Measurements from ENCODE around the gene DLG2.

DLG2 gene

DNA sequence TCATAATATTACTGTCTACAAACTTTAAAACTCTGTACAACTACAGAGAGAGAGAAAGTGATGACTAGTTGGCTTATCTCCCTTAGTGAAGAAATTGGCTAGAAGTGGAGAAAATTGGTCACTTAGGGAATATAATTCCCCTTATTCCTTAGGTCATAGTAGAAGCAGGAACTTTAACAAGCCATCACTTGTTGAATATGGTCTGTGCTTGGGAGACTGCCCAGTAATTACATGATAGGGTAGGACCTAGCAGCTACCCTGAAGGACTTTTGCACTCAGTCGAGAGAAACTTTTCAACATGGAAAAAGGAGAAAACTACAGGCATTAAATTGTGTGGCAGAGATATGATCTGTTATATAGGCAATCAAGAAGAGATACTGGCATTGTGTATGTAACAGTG, 1764.5 kb downstream of the DLG2 start:
- DNase-seq (ENCODE audit: low read depth, low spot score): no peak

DNA sequence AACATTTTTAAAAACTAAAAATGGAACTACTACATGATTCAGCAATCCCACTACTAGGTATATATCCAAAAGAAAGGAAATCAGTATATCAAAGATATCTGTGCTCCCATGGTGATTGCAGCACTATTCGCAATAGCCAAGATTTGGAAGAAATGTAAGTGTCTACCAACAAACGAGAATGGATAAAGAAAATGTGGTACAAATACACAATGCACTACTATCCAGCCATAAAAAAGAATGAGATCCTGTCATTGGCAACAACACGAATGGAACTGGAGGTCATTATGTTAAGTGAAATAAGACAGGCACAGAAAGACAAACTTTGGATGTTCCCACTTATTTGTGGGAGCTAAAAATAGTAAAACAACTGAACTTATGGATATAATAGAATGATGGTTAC, 1765.1 kb downstream of the DLG2 start:
- no peak for DNase-seq (ENCODE audit: low read depth, low spot score)

DNA sequence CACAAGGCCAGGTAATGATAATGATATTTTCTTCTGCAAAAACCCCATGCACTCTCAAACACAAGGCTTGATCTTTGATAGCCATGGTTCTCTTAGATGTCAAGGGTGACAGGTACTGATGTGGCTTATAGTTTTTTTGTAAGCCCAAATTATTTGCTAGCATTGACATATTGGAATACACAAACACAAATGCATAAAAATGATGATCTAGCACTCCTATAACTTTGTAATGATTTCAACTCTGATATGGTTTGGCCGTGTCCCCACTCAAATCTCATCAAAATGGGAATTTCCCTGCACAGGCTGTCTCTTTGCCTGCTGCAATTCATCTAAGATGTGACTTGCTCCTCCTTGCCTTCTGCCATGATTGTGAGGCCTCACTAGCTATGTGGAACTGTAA, 1768.5 kb downstream of the DLG2 start:
- DNase-seq (ENCODE audit: low read depth, low spot score): no peak

DNA sequence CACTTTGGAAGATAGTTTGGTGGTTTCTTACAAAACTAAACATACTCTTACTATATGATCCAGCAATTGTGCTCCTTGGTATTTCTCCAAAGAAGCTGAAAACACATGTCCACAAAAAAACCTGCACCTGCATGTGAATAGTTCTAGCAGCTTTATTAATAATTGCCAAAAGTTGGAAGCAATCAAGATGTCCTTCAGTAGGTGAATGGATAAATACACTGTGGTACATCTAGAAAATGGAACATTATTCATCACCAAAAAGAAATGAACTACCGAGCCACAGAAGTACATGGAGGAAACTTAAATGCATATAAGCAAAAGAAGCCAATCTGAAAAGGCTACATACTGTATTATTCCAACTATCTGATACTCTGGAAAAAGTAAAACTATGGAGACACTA, 1771.9 kb downstream of the DLG2 start:
- no peak for DNase-seq (ENCODE audit: low read depth, low spot score)

DNA sequence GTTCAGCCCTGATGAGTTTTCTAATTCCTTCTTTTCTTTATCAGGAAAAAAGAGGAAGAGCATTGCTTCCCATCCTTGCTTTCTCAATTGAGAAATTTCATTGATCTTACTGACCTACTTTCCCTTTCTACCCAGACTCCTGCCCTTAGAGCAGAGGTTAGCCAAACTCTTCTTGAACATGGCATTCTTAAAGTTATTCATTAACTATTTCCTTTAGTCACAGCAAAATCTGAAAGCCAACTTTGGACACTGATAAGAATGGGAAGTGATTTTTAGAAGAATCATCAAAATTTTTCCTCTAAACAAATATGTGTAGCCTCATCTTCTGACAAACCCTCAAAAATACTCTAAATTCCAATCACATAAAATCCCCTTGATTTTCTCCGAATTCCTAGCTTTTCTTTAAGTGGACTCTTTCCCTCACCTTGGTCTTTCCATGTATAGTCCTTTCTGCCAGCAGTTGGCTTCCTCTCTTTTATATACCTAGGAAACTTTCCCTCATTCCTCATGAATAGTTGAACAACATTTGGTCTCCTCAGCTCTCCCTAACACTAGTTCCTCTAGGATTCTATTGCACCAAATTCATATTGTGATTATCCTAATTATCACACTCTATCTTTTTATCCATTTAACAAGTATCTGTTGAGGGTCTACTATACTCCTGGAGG, 1774.2 kb downstream of the DLG2 start:
- no peak for DNase-seq (ENCODE audit: low read depth, low spot score)

DNA sequence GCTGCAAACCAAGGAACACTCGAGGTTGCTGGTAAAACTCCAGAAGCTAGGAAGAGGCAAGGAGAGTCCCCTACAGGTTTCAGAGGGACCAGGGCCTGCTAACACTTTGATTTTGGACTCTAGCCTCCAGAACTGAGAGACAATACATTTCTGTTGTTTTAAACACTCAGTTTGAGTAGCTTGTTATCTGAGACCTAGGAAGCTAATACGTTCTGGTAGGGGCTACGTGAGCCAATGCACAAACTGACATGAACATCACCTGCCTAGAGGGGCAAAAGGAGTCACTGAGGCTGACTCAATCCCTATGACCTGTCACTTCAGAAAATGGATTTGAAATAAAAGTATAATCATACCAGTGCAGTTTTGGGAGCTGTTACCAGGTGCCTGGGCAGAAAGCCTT, 1775.1 kb downstream of the DLG2 start:
- DNase-seq (ENCODE audit: low read depth, low spot score): no peak

DNA sequence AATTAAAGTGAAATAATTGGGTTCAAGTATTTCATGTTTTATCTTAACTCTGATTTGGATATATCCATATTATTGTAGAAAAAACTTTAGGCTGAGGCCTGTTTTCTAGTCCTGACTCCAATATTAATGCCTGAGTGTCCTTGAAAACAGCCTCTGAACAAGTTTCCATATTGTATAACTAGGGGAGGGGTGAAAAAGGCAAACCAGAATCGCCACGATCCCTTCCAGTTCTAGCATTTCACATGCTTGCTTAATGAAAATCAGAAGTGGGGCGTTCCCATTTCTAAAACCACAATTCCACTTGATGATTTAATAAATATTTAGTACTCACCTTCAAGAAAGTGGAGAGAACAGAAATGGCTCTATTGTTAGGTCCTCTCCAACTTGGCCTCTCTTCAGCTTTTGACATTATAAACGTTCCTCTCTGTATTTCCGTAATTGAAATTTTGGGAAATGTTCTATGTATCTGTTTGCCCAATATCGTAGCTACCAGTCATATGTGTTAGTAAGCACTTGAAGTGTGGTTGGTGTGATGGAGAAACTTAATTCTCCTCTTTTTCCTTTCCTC, 1779.6 kb downstream of the DLG2 start:
- DNase-seq (ENCODE audit: low read depth, low spot score): no peak

DNA sequence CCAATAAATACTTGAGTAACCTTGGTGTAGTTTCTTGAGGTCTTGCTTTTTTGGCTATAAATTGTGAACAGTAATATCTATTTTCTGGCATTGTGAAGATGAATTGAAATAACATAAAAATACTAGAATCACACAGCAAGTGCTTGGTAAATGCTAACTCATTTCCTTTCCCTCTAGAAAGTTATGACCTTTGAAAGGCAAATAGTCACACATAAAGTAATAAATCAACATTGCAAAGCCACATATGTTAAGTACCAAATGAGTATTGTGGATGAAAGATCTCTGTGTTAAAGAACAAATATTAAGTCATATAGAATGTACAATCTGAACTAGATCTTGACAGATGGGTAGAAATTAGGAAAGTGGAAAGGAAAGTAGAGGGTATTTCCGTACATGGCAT, 1781.3 kb downstream of the DLG2 start:
- no peak for DNase-seq (ENCODE audit: low read depth, low spot score)

DNA sequence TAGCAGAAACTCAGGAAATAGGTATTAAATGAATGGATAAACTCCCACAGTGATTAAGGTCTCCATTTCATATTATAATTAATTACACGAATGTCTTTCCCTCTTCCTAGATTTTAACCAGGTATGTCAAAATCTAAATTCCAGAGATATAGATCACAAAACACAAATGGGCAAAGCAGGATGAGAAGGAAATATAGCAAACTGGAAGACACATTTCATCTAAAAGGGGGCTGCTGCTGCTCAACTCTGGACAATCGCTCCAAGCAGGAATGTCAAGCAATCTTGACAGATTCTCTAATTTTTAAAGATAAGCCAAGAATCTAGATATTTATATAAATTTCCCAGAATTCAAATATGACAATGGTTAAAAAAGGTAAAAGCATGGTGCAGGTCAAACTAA, 1786.8 kb downstream of the DLG2 start:
- no peak for DNase-seq (ENCODE audit: low read depth, low spot score)

DNA sequence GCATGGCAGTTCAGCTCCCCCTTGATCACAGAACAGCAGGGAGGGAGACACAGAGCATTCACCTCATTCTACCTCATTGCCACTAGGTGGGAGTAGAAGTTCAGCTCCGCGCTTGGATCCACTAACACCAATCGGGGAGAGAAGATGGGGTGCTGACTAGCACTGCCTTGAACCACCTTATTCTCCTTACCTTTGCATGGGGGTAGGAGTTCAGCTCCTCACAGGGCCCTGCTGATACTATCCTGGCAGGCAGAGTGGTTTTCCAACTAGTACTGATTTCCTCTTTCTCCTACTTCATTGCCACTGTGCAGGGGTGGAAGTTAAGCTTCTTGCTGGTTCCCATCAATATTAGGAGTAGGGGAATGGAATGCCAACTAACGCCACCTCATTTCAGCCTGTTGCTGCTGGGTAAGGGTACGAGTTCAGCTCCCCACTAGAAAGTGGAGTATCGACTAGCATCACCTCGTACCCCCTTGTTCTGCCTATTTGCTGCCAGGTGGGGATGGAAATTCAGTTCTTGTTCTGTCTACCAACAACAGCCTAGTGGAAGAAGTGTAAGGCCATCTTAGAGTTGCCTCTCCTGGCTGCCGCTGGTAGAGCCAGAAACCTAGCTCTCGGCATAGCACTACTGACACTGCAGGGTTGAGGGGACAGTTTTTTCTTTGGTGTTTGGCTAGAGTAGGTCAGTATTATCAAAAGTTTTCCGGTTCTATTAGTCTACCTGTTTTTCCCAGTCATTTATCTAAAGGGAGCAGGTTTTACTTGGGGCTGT, 1790.1 kb downstream of the DLG2 start:
- DNase-seq (ENCODE audit: low read depth, low spot score): no peak

DNA sequence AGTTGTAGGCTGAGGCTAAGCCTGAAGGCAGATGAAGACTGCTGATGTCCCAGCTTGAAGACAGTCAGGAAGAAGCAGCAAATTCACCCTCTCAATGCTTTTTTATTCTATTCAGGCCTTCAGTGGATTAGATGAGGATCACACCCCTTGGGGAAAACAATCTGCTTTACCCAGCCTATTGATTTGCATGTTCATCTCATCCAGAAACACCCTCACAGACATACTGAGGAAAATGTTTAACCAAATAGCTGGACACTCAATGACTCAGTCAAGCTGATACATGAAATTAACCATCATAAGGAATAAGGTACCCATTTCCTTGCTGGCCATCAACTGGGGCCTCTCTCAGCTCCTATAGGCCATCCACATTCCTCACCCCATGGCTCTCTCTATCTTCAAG, 1791.1 kb downstream of the DLG2 start:
- no peak for DNase-seq (ENCODE audit: low read depth, low spot score)

DNA sequence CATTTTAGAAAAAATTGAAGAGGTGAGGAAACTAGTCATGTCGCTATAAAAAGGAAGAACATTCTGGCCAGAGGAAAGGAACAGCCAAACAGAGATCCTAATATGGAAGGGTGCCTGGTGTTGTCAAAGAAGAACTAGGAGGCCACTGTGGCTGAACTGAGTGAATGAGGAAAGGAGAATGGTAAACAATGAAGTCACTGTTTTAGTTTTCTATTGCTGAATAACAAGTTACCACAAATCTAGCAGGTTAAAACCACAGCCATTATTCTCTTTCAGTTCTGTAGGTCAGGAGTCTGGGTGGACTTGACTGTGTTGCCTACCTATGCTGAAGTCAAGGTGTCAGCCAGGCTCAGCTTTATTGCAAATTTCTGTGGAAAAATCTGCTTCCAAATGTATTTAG, 1791.7 kb downstream of the DLG2 start:
- no peak for DNase-seq (ENCODE audit: low read depth, low spot score)

DNA sequence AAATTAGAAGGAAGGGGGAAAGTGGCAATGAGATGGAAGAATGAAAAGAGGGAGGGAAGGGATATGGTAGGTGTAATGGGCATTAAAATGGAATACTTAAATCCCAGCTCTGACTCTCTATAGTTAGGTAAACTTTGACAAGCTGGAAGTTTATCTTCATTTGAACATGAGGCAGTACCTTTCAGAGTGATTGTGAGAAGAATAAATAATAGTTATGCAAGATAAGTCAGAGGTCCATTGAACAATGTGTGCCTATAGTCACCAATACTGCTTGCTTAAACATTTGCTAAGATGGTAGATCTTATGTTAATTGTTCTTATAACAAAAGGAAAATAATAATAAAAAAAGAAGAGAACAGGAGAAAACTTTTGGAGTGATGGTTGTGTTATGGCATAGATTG, 1795.2 kb downstream of the DLG2 start:
- DNase-seq (ENCODE audit: low read depth, low spot score): no peak

DNA sequence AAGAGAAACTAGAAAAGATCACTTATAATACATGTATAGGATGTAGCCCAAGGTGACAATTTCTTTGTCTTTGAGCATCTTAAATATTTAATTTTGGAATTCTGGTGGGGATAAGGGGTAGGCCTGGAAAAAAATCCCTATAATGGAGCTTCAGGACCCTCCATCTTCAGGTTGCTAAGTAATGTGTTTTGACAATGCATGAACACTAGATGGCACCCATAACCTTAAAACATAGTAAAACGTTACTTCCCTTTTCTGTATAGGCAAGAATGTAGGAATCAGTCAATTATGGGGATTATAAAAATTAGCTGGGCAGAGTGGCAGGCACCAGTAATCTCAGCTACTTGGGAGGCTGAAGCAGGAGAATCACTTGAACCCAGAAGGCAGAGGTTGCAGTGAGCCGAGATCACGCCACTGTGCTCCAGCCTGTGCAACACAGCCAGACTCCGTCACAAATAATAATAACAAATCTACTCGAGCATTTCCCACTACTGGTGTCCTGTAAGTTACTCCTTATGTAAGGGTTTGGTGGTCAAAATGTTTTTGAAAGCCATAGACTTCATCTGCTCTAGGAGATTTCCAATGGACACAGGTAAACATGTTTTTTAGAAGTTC, 1799.1 kb downstream of the DLG2 start:
- peak; percentile 44 for DNase-seq (ENCODE audit: low read depth, low spot score)

DNA sequence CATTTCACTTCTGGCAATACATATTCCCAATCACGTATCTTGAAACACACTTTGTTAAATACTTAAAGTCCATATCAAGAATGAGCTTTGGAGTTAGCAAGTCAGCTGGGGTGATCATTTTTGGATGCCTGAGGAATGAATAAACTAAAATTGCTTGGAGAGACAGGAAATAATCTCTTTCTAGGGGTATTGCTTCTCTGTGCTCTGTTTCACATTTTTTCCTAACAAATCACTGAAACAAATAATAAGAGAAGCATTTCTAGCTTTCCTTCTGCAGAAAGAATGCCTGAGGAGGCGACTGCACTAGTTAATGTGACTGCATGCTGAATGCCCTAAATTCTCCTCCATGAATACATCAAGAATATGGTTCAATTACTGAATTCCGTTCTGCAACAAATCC, 1799.6 kb downstream of the DLG2 start:
- DNase-seq (ENCODE audit: low read depth, low spot score): no peak

DNA sequence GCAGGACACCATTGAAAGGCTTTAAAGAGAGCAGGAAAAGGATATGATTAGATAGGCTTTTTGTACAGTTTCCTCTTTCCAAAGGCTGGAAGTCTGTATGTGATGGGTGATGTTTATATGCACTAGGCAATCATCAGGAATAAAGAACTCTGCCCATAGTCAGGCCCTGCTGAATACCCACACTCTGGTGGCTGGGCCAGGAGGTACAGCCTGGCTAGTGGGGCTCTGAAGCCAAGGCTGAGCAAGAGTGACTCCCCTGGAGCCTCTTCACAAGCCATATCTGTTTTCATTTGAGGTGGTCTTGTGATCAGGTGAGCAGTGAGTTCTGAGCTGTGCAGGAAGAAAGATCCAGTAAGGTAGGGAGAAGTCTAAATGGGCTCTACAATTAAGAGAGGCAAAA, 1801.1 kb downstream of the DLG2 start:
- no peak for DNase-seq (ENCODE audit: low read depth, low spot score)

DNA sequence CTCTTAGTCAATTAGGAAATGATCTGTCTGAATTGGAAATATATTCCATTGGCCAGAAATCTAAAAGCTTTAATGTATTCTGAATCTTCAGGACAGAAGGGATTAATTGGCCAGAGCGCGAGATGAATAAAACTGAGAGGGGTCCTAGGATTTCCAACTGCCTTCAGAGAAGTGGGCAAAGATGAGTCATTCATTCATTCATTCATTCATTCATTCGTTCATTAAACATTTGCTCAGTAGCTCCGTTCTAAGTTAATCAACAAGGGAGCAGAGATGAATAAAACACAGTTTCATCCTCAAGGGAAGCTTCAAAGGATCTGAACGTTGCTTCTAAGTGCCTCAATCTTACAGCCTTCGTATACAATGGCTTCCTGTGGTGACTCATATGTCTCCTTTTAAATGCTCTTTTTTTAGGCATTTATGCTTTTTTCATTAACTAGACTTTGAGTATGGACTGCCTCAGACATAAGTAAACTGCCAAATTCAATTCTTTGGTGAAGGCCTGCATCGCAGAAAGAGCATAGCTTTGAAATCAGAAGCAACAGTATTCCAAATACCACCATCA, 1803.6 kb downstream of the DLG2 start:
- DNase-seq (ENCODE audit: low read depth, low spot score): no peak

DNA sequence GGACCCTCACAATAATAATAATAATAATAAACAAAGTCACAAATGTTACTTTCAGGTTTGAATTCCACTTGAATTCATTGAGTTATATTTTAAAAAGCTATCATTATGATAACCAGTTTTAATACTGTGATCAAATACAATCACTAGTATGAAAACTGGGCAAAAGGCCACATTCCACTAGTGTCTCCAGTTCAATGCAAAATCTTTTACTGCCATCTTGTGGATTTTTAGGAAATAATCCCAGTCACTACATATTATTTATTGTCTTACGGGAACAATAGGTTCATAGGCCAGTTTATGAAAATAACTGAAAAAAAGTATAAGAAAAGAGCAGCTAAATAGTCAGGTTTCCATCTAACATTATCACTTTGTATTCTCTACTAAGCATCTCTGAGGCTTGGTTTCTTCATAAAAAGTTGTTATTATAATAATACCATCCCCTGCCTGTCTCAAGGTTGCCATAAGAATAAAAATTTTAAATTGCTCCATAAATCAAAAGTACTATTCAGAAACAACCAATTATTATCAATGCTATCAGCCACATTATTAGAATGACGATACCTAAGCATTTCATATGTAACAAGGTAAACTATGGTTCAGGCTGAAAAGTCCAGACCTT, 1807.1 kb downstream of the DLG2 start:
- peak; percentile 43 for DNase-seq (ENCODE audit: low read depth, low spot score)

DNA sequence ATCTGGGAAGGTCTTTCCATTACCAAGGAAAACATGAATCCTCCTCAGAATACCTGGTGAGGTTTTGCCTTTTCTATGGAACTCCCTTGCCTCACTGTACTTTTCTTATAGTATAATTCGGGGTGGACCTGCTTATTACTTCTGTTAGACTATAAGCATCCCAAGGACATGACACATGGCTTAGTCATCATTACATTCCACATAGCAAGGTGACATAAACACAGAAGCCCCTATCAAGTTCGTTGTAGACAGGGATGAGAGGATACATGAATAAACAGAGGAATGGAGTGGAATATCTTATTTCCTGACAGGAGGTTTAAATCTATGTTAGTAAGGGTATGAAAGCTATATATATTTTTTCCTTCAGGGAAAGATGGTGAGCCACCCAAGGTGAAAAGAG, 1808.8 kb downstream of the DLG2 start:
- DNase-seq (ENCODE audit: low read depth, low spot score): no peak

DNA sequence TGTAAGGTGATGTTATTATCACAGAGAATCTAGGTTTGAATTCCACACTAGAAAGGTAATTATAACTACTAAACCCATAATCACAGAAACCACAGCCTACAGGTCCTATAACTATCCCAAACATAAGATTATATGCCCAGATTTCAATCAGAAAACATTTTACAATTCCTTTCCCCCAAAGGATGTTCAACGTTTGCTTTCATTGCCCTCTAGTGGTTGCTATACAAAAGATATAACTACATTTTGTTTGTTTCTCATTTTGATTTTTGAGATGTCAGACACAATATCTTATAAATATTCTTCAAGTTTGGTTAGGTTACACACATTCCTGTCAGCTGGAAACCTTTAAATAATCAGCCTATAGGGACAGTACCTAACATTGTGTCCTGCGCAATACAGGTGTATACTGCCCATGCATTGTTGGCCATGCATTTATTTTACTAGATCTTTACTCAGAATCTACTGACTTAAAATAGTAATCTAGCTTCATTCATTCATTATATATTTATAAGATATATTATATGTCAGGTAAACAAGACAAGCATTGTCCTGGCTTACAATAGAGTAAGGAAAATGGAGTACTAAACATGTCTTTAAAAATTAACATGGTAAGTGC, 1810.5 kb downstream of the DLG2 start:
- DNase-seq (ENCODE audit: low read depth, low spot score): no peak

DNA sequence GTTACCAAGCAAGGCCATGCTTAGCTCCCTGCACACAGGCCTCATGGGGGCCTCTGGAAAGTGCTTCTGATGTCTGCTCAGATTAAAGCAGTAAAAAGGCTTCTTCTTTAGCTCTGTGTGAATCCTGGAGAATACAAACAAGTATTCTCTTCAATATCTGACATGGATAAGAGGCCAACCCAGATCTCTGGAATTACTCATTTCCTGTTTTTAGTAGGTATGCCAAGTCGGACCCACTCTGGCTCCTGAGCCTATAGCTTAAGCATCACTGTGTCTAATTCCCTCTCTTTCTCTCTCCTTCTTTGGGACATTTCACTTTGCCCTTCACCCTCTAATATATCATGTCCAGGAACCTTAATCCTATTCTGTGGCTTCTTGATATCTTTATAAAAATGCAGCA, 1811.4 kb downstream of the DLG2 start:
- no peak for DNase-seq (ENCODE audit: low read depth, low spot score)

DNA sequence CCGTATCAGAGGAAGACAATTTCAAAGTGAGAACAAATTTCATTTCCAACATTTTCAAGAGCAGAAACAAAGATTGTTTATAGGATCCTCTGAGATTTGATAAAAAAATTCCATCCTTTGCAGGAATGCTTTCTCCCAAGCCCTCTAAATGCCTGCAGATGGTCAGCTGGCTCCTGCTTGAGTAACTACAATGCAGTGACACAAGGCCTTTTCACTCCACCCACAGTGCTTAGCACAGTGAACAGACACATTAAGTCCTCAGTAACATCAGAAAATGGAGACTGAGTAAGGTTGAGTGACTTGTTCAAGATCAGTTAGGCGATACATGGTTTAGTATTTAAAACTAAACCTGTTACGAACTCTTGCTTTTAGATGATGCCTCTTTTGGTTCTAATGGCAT, 1813.8 kb downstream of the DLG2 start:
- DNase-seq (ENCODE audit: low read depth, low spot score): no peak
